Measurements from ENCODE around the gene NOM1.

DNA sequence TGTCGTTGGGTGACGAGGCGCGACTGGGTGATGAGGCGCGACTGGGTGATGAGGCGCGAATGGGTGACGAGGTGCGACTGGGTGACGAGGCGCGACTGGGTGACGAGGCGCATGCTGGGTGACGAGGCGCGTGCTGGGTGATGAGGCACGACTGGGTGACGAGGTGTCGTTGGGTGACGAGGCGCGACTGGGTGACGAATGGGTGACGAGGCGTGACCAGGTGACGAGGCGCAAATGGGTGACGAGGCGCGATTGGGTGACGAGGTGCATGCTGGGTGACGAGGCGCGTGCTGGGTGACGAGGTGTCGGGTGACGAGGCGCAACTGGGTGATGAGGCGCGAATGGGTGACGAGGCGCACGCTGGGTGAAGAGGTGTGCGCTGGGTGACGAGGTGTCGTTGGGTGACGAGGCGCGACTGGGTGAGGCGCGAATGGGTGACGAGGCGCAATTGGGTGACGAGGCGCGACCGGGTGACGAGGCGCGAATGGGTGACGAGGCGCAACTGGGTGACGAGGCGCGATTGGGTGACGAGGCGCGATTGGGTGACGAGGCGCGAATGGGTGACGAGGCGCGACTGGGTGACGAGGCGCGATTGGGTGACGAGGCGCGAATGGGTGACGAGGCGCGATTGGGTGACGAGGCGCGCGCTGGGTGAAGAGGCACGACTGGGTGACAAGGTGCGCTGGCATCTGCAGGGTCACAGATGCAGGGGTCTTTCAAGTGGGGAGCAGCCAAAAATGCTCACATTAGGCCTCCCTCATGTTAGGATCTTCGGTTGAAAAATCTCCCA is 7.9 kb upstream of the NOM1 start:
- TF ChIP-seq, protein P1, sequence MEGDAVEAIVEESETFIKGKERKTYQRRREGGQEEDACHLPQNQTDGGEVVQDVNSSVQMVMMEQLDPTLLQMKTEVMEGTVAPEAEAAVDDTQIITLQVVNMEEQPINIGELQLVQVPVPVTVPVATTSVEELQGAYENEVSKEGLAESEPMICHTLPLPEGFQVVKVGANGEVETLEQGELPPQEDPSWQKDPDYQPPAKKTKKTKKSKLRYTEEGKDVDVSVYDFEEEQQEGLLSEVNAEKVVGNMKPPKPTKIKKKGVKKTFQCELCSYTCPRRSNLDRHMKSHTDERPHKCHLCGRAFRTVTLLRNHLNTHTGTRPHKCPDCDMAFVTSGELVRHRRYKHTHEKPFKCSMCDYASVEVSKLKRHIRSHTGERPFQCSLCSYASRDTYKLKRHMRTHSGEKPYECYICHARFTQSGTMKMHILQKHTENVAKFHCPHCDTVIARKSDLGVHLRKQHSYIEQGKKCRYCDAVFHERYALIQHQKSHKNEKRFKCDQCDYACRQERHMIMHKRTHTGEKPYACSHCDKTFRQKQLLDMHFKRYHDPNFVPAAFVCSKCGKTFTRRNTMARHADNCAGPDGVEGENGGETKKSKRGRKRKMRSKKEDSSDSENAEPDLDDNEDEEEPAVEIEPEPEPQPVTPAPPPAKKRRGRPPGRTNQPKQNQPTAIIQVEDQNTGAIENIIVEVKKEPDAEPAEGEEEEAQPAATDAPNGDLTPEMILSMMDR (IDR thresholded peaks at IDR 0.05) = no peak
- TF ChIP-seq POLR2A (IDR thresholded peaks at IDR 0.05) = no peak
